ENCODE data around the gene SRPK3. TPM values are rescaled to one million over a fixed set of nuclear protein-coding genes. Genes with fewer than 3 reads are reported as not detected.

Gene SRPK3
- polyA plus RNA-seq, 4 donors = 0.15 to 1.1 (median 0.27) TPM; not detected in 1

DNA sequence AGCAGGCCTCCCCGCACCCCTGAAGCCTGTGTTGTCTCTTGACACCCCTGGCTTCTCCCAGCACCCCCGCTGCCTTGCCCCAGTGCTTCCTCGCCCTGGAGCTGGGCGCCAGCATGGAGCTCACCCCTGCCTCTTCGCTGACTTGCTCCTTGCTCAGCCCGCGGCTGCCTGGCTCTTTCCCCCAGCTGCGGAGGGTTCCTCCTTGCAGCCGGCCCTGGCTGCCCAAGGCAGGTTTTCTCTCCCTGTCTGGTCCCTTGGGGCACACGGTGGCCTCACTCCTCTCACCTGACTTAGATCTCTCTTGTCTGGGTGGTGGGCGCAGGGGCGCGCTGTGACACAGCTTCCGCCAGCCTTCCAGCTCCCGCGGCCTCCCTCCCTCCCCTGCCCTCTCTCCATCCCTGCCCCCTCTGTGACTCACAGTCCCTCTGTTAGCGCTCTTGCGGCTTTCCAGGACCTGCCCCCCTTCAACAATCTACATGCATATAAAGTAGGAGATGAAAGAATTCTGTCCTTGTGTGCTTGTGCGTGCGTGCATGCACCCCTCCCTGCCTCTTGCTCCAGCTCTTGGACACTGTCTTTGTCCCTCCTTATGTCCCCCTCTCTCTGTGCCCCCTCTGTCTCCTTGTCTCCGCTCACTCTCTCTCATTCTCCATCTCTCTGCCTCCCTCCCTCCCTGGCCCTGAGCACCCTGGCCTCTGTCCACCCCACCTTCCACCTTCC lies 14.6 kb upstream of the SRPK3 start:
- DNase-seq = peak in 1 of 2 donors; percentile 24
- no peaks in the 10 kb centered on the region for H3K27me3 ChIP-seq (ENCODE audit: control insufficient read depth in 3 of 3, insufficient read depth in 3 of 3, low read length in 3 of 3)
- no peak for FAIRE-seq

DNA sequence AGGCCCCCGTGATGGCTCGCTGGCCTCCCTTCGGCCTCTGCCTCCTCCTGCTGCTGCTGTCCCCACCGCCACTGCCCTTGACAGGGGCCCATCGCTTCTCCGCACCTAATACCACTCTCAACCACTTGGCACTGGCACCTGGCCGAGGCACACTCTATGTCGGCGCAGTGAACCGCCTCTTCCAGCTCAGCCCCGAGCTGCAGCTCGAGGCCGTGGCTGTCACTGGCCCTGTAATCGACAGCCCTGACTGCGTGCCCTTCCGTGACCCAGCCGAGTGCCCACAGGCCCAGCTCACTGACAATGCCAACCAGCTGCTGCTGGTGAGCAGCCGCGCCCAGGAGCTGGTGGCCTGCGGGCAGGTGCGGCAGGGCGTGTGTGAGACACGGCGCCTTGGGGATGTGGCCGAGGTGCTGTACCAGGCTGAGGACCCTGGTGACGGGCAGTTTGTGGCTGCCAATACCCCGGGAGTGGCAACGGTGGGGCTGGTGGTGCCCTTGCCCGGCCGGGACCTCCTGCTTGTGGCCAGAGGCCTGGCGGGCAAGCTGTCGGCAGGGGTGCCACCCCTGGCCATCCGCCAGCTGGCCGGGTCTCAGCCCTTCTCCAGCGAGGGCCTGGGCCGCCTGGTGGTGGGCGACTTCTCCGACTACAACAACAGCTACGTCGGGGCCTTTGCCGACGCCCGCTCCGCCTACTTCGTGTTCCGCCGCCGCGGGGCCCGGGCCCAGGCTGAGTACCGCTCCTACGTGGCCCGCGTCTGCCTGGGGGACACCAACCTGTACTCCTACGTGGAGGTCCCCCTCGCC lies 13.8 kb upstream of the SRPK3 start:
- Histone ChIP-seq H3K27me3 (ENCODE audit: control insufficient read depth in 3 of 3, insufficient read depth in 3 of 3, low read length in 3 of 3) (no peaks in the 10 kb centered on the region), H3K4me3 (ENCODE audit: low read depth in 1 of 3, low read length in 3 of 3) (no peak overlapping the region), H3K4me1 (ENCODE audit: control insufficient read depth in 3 of 3, insufficient read depth in 2 of 3, low read depth in 1 of 3, low read length in 2 of 3) (no peaks in the 10 kb centered on the region), H3K9me3 (ENCODE audit: control insufficient read depth in 2 of 2, insufficient read depth in 1 of 2, low read depth in 1 of 2, low read length in 1 of 2) (no peaks in the 10 kb centered on the region), H3K27ac (ENCODE audit: low read depth in 1 of 3, low read length in 2 of 3) (no peak overlapping the region), H3K36me3 (ENCODE audit: control insufficient read depth in 3 of 3, insufficient read depth in 2 of 3, low read depth in 1 of 3, low read length in 3 of 3) (no peaks in the 10 kb centered on the region)
- FAIRE-seq = no peak
- 62 to 86% (median 80%) methylated on average over 16 to 56 of the region's 56 CpGs for WGBS, 3 donors
- DNase-seq = no peak

More for the DNA sequence above, 14.6 kb upstream of the SRPK3 start:
- no peaks in the 10 kb centered on the region for H3K4me1 ChIP-seq (ENCODE audit: control insufficient read depth in 3 of 3, insufficient read depth in 2 of 3, low read depth in 1 of 3, low read length in 2 of 3)
- H3K4me3 ChIP-seq (ENCODE audit: low read depth in 1 of 3, low read length in 3 of 3) = no peak overlapping the region
- H3K9me3 ChIP-seq (ENCODE audit: control insufficient read depth in 2 of 2, insufficient read depth in 1 of 2, low read depth in 1 of 2, low read length in 1 of 2) = no peaks in the 10 kb centered on the region
- 29 to 55% (median 41%) methylated on average over 20 to 21 of the region's 21 CpGs for WGBS, 3 donors
- peak overlapping the region in 1 of 3 donors; percentile 38 for H3K27ac ChIP-seq (ENCODE audit: low read depth in 1 of 3, low read length in 2 of 3)
- H3K36me3 ChIP-seq (ENCODE audit: control insufficient read depth in 3 of 3, insufficient read depth in 2 of 3, low read depth in 1 of 3, low read length in 3 of 3) = no peaks in the 10 kb centered on the region

- H3K9me3 ChIP-seq (ENCODE audit: control insufficient read depth in 2 of 2, insufficient read depth in 1 of 2, low read depth in 1 of 2, low read length in 1 of 2) = no peaks in the 10 kb centered on the region
- FAIRE-seq = no peak
- H3K27ac ChIP-seq (ENCODE audit: low read depth in 1 of 3, low read length in 2 of 3) = no peak overlapping the region
- H3K36me3 ChIP-seq (ENCODE audit: control insufficient read depth in 3 of 3, insufficient read depth in 2 of 3, low read depth in 1 of 3, low read length in 3 of 3) = no peaks in the 10 kb centered on the region
- DNase-seq = no peak
- 95 to 97% (median 95%) methylated on average over 10 to 20 of the region's 20 CpGs for WGBS, 3 donors
- H3K27me3 ChIP-seq (ENCODE audit: control insufficient read depth in 3 of 3, insufficient read depth in 3 of 3, low read length in 3 of 3) = no peaks in the 10 kb centered on the region
- H3K4me1 ChIP-seq (ENCODE audit: control insufficient read depth in 3 of 3, insufficient read depth in 2 of 3, low read depth in 1 of 3, low read length in 2 of 3) = no peaks in the 10 kb centered on the region
- no peak overlapping the region for H3K4me3 ChIP-seq (ENCODE audit: low read depth in 1 of 3, low read length in 3 of 3)
Observed at GRCh38 chrX:153767674-153768055, 13.2 kb upstream of the SRPK3 start.

GRCh38 chrX:153768311-153769157 lies 12.3 kb upstream of the SRPK3 start:
- no peak for DNase-seq
- 62 to 76% (median 69%) methylated on average over 17 to 22 of the region's 22 CpGs for WGBS, 3 donors

GRCh38 chrX:153769158-153769864 lies 11.5 kb upstream of the SRPK3 start:
- Histone ChIP-seq H3K27ac (ENCODE audit: low read depth in 1 of 3, low read length in 2 of 3) (no peak overlapping the region), H3K4me3 (ENCODE audit: low read depth in 1 of 3, low read length in 3 of 3) (no peak overlapping the region), H3K27me3 (ENCODE audit: control insufficient read depth in 3 of 3, insufficient read depth in 3 of 3, low read length in 3 of 3) (no peaks in the 10 kb centered on the region), H3K9me3 (ENCODE audit: control insufficient read depth in 2 of 2, insufficient read depth in 1 of 2, low read depth in 1 of 2, low read length in 1 of 2) (no peaks in the 10 kb centered on the region), H3K36me3 (ENCODE audit: control insufficient read depth in 3 of 3, insufficient read depth in 2 of 3, low read depth in 1 of 3, low read length in 3 of 3) (no peaks in the 10 kb centered on the region), H3K4me1 (ENCODE audit: control insufficient read depth in 3 of 3, insufficient read depth in 2 of 3, low read depth in 1 of 3, low read length in 2 of 3) (no peaks in the 10 kb centered on the region)
- WGBS, 3 donors = 86 to 90% (median 88%) methylated on average over 18 to 23 of the region's 23 CpGs
- DNase-seq (no peak), FAIRE-seq (no peak)

More at GRCh38 chrX:153768311-153769157, 12.3 kb upstream of the SRPK3 start:
- no peak overlapping the region for H3K27ac ChIP-seq (ENCODE audit: low read depth in 1 of 3, low read length in 2 of 3)
- H3K27me3 ChIP-seq (ENCODE audit: control insufficient read depth in 3 of 3, insufficient read depth in 3 of 3, low read length in 3 of 3) = no peaks in the 10 kb centered on the region
- no peaks in the 10 kb centered on the region for H3K36me3 ChIP-seq (ENCODE audit: control insufficient read depth in 3 of 3, insufficient read depth in 2 of 3, low read depth in 1 of 3, low read length in 3 of 3)
- H3K9me3 ChIP-seq (ENCODE audit: control insufficient read depth in 2 of 2, insufficient read depth in 1 of 2, low read depth in 1 of 2, low read length in 1 of 2) = no peaks in the 10 kb centered on the region
- no peak for FAIRE-seq
- H3K4me3 ChIP-seq (ENCODE audit: low read depth in 1 of 3, low read length in 3 of 3) = no peak overlapping the region
- H3K4me1 ChIP-seq (ENCODE audit: control insufficient read depth in 3 of 3, insufficient read depth in 2 of 3, low read depth in 1 of 3, low read length in 2 of 3) = no peaks in the 10 kb centered on the region

GRCh38 chrX:153769865-153770600 lies 10.8 kb upstream of the SRPK3 start:
- 81 to 89% (median 86%) methylated on average over 20 to 24 of the region's 25 CpGs for WGBS, 3 donors
- no peak overlapping the region for H3K27ac ChIP-seq (ENCODE audit: low read depth in 1 of 3, low read length in 2 of 3)
- no peak for DNase-seq
- no peaks in the 10 kb centered on the region for H3K9me3 ChIP-seq (ENCODE audit: control insufficient read depth in 2 of 2, insufficient read depth in 1 of 2, low read depth in 1 of 2, low read length in 1 of 2)
- FAIRE-seq = no peak
- H3K36me3 ChIP-seq (ENCODE audit: control insufficient read depth in 3 of 3, insufficient read depth in 2 of 3, low read depth in 1 of 3, low read length in 3 of 3) = no peaks in the 10 kb centered on the region
- no peak overlapping the region for H3K4me3 ChIP-seq (ENCODE audit: low read depth in 1 of 3, low read length in 3 of 3)
- H3K27me3 ChIP-seq (ENCODE audit: control insufficient read depth in 3 of 3, insufficient read depth in 3 of 3, low read length in 3 of 3) = no peaks in the 10 kb centered on the region
- no peaks in the 10 kb centered on the region for H3K4me1 ChIP-seq (ENCODE audit: control insufficient read depth in 3 of 3, insufficient read depth in 2 of 3, low read depth in 1 of 3, low read length in 2 of 3)

GRCh38 chrX:153770601-153771414 lies 10.0 kb upstream of the SRPK3 start:
- no peak for FAIRE-seq

More at GRCh38 chrX:153770601-153771414, 10.0 kb upstream of the SRPK3 start:
- no peaks in the 10 kb centered on the region for H3K4me1 ChIP-seq (ENCODE audit: control insufficient read depth in 3 of 3, insufficient read depth in 2 of 3, low read depth in 1 of 3, low read length in 2 of 3)
- no peaks in the 10 kb centered on the region for H3K9me3 ChIP-seq (ENCODE audit: control insufficient read depth in 2 of 2, insufficient read depth in 1 of 2, low read depth in 1 of 2, low read length in 1 of 2)
- DNase-seq = no peak
- WGBS, 3 donors = 91 to 94% (median 92%) methylated on average over 14 to 18 of the region's 18 CpGs
- no peak overlapping the region for H3K4me3 ChIP-seq (ENCODE audit: low read depth in 1 of 3, low read length in 3 of 3)
- H3K27me3 ChIP-seq (ENCODE audit: control insufficient read depth in 3 of 3, insufficient read depth in 3 of 3, low read length in 3 of 3) = no peaks in the 10 kb centered on the region
- H3K36me3 ChIP-seq (ENCODE audit: control insufficient read depth in 3 of 3, insufficient read depth in 2 of 3, low read depth in 1 of 3, low read length in 3 of 3) = no peaks in the 10 kb centered on the region
- no peak overlapping the region for H3K27ac ChIP-seq (ENCODE audit: low read depth in 1 of 3, low read length in 2 of 3)

Data from small intestine (tissue), 7 donors.